ENCODE results near the gene XRN2.
A peak's percentile ranks its signal among the peaks of the same experiment; 100 is the strongest.

XRN2 gene, protein sequence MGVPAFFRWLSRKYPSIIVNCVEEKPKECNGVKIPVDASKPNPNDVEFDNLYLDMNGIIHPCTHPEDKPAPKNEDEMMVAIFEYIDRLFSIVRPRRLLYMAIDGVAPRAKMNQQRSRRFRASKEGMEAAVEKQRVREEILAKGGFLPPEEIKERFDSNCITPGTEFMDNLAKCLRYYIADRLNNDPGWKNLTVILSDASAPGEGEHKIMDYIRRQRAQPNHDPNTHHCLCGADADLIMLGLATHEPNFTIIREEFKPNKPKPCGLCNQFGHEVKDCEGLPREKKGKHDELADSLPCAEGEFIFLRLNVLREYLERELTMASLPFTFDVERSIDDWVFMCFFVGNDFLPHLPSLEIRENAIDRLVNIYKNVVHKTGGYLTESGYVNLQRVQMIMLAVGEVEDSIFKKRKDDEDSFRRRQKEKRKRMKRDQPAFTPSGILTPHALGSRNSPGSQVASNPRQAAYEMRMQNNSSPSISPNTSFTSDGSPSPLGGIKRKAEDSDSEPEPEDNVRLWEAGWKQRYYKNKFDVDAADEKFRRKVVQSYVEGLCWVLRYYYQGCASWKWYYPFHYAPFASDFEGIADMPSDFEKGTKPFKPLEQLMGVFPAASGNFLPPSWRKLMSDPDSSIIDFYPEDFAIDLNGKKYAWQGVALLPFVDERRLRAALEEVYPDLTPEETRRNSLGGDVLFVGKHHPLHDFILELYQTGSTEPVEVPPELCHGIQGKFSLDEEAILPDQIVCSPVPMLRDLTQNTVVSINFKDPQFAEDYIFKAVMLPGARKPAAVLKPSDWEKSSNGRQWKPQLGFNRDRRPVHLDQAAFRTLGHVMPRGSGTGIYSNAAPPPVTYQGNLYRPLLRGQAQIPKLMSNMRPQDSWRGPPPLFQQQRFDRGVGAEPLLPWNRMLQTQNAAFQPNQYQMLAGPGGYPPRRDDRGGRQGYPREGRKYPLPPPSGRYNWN

DNA sequence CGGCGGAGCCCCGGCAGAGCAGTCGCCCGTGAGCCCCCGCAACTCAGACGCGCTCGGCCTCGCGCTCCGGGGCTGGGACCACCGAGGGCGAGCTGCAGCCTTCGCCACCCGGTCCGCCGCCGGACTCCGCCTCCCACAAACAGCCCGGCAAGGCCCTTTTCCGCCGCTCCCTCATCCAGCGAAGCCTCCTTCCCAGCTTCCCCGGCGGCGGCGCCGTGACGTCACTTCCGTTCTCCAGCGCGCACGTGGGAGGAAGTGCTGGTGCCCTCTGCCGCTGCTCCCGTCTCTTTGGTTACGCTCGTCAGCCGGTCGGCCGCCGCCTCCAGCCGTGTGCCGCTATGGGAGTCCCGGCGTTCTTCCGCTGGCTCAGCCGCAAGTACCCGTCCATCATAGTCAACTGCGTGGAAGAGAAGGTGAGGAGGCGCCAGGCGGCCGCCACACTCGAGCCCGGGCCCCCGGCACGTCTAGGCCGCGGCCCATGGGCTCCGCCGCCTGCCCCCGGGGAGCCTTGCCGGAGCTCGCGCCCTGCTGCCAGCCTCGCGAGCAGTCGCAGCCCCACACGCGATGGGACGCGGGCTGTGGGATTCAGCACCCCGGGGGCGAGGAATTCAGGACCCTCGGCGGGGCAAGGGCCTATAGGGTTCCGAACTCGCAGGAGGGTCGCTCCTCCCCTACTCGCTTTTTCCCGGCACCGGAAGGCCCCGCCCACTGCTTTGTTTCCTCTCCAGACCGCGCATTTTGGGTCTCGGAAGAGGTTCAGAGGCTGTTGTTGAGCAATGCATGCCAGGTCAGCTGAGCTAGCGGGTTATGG lies at the start of gene XRN2:
TSS of gene XRN2 (plus strand) at position 271 of the 811 bp plus-strand sequence. CDS start at position 339, 68 bp downstream.
- TF ChIP-seq, protein P1, sequence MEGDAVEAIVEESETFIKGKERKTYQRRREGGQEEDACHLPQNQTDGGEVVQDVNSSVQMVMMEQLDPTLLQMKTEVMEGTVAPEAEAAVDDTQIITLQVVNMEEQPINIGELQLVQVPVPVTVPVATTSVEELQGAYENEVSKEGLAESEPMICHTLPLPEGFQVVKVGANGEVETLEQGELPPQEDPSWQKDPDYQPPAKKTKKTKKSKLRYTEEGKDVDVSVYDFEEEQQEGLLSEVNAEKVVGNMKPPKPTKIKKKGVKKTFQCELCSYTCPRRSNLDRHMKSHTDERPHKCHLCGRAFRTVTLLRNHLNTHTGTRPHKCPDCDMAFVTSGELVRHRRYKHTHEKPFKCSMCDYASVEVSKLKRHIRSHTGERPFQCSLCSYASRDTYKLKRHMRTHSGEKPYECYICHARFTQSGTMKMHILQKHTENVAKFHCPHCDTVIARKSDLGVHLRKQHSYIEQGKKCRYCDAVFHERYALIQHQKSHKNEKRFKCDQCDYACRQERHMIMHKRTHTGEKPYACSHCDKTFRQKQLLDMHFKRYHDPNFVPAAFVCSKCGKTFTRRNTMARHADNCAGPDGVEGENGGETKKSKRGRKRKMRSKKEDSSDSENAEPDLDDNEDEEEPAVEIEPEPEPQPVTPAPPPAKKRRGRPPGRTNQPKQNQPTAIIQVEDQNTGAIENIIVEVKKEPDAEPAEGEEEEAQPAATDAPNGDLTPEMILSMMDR (IDR thresholded peaks at IDR 0.05): no peak
- H3K9me3 ChIP-seq (ENCODE audit: control insufficient read depth, low read length): no peaks in the 10 kb centered on the region
- peak within 1 kb of the TSS; percentile 86 for H3K9ac ChIP-seq
- H3K4me3 ChIP-seq (ENCODE audit: low read depth, low read length): peak within 1 kb of the TSS; percentile 89
- peaks cover 13% of the 10 kb centered on the region for H3K4me1 ChIP-seq
- peak within 1 kb of the TSS; percentile 98 for H2AFZ ChIP-seq
- H3K4me2 ChIP-seq (ENCODE audit: low read length): peak within 1 kb of the TSS; percentile 79
- H3K27me3 ChIP-seq (ENCODE audit: control insufficient read depth, insufficient read depth, low read length): no peaks in the 10 kb centered on the region
- H3K36me3 ChIP-seq (ENCODE audit: control insufficient read depth, insufficient read depth, low read length): no peaks in the 10 kb centered on the region
- H3K79me2 ChIP-seq: peaks cover 21% of the 10 kb centered on the region
- peak within 1 kb of the TSS; percentile 94 for H3K27ac ChIP-seq

DNA sequence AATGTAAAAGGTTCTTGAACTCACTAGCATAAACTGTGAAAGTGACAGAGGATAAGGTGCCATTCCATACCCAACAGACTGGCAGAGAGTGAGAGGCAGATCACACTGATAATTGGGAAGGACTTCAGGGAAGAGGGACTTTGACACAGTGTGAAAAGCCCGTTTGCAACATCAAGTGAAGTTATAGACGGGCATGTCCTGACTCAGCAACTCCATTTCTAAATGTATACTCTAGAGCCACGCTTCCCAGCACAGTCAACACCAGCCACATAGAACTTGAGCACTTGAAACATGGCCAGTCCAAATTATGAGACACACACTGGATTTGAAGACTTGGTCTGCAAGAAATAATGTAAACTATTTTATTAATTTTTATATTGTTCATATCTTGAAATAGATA lies 45.9 kb upstream of the XRN2 start:
- TF ChIP-seq, protein P1 (IDR thresholded peaks at IDR 0.05): no peak
- no peaks in the 10 kb centered on the region for H3K4me1 ChIP-seq
- H3K79me2 ChIP-seq: no peaks in the 10 kb centered on the region
- no peak overlapping the region for H3K27ac ChIP-seq
- H3K4me3 ChIP-seq (ENCODE audit: low read depth, low read length): no peak overlapping the region
- H2AFZ ChIP-seq: no peak overlapping the region
- H3K9me3 ChIP-seq (ENCODE audit: control insufficient read depth, low read length): no peaks in the 10 kb centered on the region
- H3K27me3 ChIP-seq (ENCODE audit: control insufficient read depth, insufficient read depth, low read length): no peaks in the 10 kb centered on the region
- H3K9ac ChIP-seq: no peak overlapping the region
- H3K36me3 ChIP-seq (ENCODE audit: control insufficient read depth, insufficient read depth, low read length): no peaks in the 10 kb centered on the region
- no peak overlapping the region for H3K4me2 ChIP-seq (ENCODE audit: low read length)

DNA sequence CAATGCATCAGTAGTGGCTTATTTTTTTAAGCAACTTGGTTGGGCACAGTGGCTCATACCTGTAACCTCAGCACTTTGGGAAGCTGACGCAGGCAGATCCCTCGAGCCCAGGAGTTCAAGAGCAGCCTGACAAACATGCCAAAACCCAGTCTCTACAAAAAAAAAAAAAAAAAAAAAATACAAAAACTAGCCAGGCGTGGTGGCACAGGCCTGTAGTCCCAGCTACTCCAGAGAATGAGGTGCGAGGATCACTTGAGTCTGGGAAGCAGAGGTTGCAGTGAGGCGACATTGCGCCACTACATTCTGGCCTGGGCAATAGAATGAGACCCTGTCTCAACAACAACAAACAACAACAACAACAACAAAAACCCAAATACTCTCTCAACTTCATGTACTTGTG lies 44.7 kb upstream of the XRN2 start:
- no peak overlapping the region for H3K9ac ChIP-seq
- TF ChIP-seq, protein P1 (IDR thresholded peaks at IDR 0.05): no peak
- H3K9me3 ChIP-seq (ENCODE audit: control insufficient read depth, low read length): no peaks in the 10 kb centered on the region
- no peak overlapping the region for H3K4me2 ChIP-seq (ENCODE audit: low read length)
- no peaks in the 10 kb centered on the region for H3K4me1 ChIP-seq
- H3K79me2 ChIP-seq: no peaks in the 10 kb centered on the region
- no peaks in the 10 kb centered on the region for H3K36me3 ChIP-seq (ENCODE audit: control insufficient read depth, insufficient read depth, low read length)
- H3K4me3 ChIP-seq (ENCODE audit: low read depth, low read length): no peak overlapping the region
- H2AFZ ChIP-seq: no peak overlapping the region
- H3K27me3 ChIP-seq (ENCODE audit: control insufficient read depth, insufficient read depth, low read length): no peaks in the 10 kb centered on the region
- H3K27ac ChIP-seq: no peak overlapping the region

DNA sequence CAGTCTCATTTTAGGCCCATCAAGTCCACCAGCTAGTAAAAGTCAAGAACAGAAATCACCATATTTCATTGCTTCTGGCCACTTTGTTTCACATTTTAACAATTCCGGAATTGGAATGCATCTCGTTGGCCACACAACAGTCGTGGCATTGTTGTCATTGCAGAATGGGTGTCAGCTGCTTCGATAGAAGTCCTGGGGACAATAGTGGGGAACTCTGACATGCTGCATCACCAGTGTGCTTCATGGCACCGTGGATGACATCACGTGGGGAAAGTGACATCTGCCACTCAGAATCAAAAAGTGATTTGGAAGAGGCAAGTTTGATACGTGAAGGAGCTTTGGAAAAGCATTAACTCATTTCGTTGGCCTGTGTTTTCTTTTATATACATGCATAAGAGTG lies 43.8 kb upstream of the XRN2 start:
- TF ChIP-seq, protein P1 (IDR thresholded peaks at IDR 0.05): no peak
- Histone ChIP-seq H3K9ac (no peak overlapping the region), H3K79me2 (no peaks in the 10 kb centered on the region)

More for the DNA sequence above, 43.8 kb upstream of the XRN2 start:
- no peaks in the 10 kb centered on the region for H3K36me3 ChIP-seq (ENCODE audit: control insufficient read depth, insufficient read depth, low read length)
- no peak overlapping the region for H3K27ac ChIP-seq
- no peak overlapping the region for H3K4me3 ChIP-seq (ENCODE audit: low read depth, low read length)
- H3K4me2 ChIP-seq (ENCODE audit: low read length): no peak overlapping the region
- no peaks in the 10 kb centered on the region for H3K27me3 ChIP-seq (ENCODE audit: control insufficient read depth, insufficient read depth, low read length)
- no peaks in the 10 kb centered on the region for H3K9me3 ChIP-seq (ENCODE audit: control insufficient read depth, low read length)
- no peak overlapping the region for H2AFZ ChIP-seq
- no peaks in the 10 kb centered on the region for H3K4me1 ChIP-seq
